Lung (tissue), 12 donors: Measurements from ENCODE around the gene TAGAP. TPM values are rescaled to one million over a fixed set of nuclear protein-coding genes. Genes with fewer than 3 reads are reported as not detected.

Source experiments
- ATAC-seq: fragments of 200-7000 bp; cut with Tn5 transposase; one replicate; pipeline ENCODE4 v1.9.1; 2020; ENCODE audit warnings: moderate number of reproducible peaks; ENCODE audit not compliant: insufficient read depth, low FRiP score
- DNase-seq, 3 donors: peaks; one replicate each; pipeline ENCODE4 v3.0.0-alpha.2; 2013 to 2017
- H3K27ac ChIP-seq, 2 donors: one replicate each; pipeline ENCODE4 v1.5.1; 2013; ENCODE audit warnings: mild to moderate bottlenecking in 2 of 2, moderate library complexity in 2 of 2, control low read depth in 1 of 2, inconsistent platforms in 1 of 2, low read depth in 1 of 2, low read length in 1 of 2
- H3K27me3 ChIP-seq, 3 donors: one replicate each; pipeline ENCODE4 v1.5.1; 2013; ENCODE audit warnings: low read length in 2 of 3; ENCODE audit not compliant: control insufficient read depth in 3 of 3, insufficient read depth in 3 of 3
- H3K36me3 ChIP-seq, 4 donors: one replicate each; pipeline ENCODE4 v1.5.1; 2013; ENCODE audit warnings: low read length in 4 of 4, mild to moderate bottlenecking in 1 of 4, moderate library complexity in 1 of 4; ENCODE audit not compliant: control insufficient read depth in 4 of 4, insufficient read depth in 4 of 4
- H3K4me1 ChIP-seq, 5 donors: one replicate each; pipeline ENCODE4 v1.5.1; 2013; ENCODE audit warnings: low read length in 5 of 5, mild to moderate bottlenecking in 2 of 5, moderate library complexity in 1 of 5; ENCODE audit not compliant: control insufficient read depth in 5 of 5, insufficient read depth in 5 of 5
- H3K4me3 ChIP-seq: one replicate; pipeline ENCODE4 v1.5.1; 2013; ENCODE audit warnings: mild to moderate bottlenecking, control low read depth, moderate library complexity
- H3K9ac ChIP-seq, 2 donors: one replicate each; pipeline ENCODE4 v1.5.1; 2013; ENCODE audit warnings: low read length in 2 of 2, control low read depth in 1 of 2; ENCODE audit not compliant: insufficient read depth in 1 of 2
- H3K9me3 ChIP-seq, 4 donors: one replicate each; pipeline ENCODE4 v1.5.1; 2013; ENCODE audit warnings: low read length in 3 of 4, mild to moderate bottlenecking in 1 of 4, moderate library complexity in 1 of 4; ENCODE audit not compliant: control insufficient read depth in 4 of 4, insufficient read depth in 3 of 4
- WGBS, 2 donors: extraction: QIAGEN DNeasy Blood & Tissue Kit; methylation state at CpG; one replicate each; pipeline ENCODE4 v1.1.7; 2013; 5-methylcytosine and 5-hydroxymethylcytosine counted together
- polyA plus RNA-seq, 2 donors: library from polyadenylated mRNA; stranded (reverse); fragments of 200-250 nt; gene quantifications; one replicate each; pipeline ENCODE4 v1.2.1, GENCODE V29; 2013
- total RNA-seq, 2 donors: library from RNA; depleted of rRNA in 1 of 2; stranded (reverse); fragments of >200 nt in 1 of 2; gene quantifications; one replicate each; pipeline ENCODE4 v1.2.1, GENCODE V29; 2014 to 2021
- TF ChIP-seq, protein P1 (sequence below): IDR thresholded peaks from 2 replicates; pipeline ENCODE4 v1.5.1; 2012; ENCODE audit warnings: mild to moderate bottlenecking; ENCODE audit errors: control extremely low read depth, extremely low read depth
- donor health status: control.
- donor health status: control.
- donor health status: Bipolar disorder and iron deficiency.
- donor health status: healthy.
- donor health status: DM: yes; HTN: yes; CAD: no.

Gene TAGAP
- total and polyA plus RNA-seq, 4 donors: 1.7 to 11.2 (median 8.4) TPM

DNA sequence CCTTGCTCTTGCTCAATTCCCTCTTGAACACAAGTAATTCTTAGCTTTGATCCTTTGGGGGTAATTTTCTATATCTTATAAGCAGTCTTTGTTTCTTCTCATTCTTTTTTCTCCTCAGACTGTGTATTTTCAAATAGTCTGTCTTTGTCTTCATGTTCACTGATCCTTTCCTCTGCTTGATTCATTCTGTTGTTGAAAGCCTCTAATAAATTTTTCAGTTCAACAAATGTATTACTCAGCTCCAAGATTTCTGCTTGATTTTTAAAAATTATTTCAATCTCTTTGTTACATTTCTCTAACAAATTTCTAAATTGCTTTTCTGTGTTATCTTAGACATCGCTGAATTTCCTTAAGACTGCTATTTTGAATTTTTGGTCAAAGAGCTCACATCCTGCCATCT, 56.3 kb downstream of the TAGAP start:
- no peaks in the 10 kb centered on the region for H3K27me3 ChIP-seq
- H3K9me3 ChIP-seq: peaks cover 0 to 4% (median 0%) of the 10 kb centered on the region in 4 donors
- no peaks in the 10 kb centered on the region for H3K4me1 ChIP-seq
- DNase-seq (no peak), ATAC-seq (no peak)
- no peak overlapping the region for H3K4me3 ChIP-seq
- H3K36me3 ChIP-seq: peaks cover 0 to 5% (median 2%) of the 10 kb centered on the region in 4 donors
- H3K27ac ChIP-seq: no peak overlapping the region
- TF ChIP-seq, protein P1, sequence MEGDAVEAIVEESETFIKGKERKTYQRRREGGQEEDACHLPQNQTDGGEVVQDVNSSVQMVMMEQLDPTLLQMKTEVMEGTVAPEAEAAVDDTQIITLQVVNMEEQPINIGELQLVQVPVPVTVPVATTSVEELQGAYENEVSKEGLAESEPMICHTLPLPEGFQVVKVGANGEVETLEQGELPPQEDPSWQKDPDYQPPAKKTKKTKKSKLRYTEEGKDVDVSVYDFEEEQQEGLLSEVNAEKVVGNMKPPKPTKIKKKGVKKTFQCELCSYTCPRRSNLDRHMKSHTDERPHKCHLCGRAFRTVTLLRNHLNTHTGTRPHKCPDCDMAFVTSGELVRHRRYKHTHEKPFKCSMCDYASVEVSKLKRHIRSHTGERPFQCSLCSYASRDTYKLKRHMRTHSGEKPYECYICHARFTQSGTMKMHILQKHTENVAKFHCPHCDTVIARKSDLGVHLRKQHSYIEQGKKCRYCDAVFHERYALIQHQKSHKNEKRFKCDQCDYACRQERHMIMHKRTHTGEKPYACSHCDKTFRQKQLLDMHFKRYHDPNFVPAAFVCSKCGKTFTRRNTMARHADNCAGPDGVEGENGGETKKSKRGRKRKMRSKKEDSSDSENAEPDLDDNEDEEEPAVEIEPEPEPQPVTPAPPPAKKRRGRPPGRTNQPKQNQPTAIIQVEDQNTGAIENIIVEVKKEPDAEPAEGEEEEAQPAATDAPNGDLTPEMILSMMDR: no peak
- 96 to 98% methylated on average over 1 of the region's 1 CpG for WGBS, 2 donors
- H3K9ac ChIP-seq: no peak overlapping the region

DNA sequence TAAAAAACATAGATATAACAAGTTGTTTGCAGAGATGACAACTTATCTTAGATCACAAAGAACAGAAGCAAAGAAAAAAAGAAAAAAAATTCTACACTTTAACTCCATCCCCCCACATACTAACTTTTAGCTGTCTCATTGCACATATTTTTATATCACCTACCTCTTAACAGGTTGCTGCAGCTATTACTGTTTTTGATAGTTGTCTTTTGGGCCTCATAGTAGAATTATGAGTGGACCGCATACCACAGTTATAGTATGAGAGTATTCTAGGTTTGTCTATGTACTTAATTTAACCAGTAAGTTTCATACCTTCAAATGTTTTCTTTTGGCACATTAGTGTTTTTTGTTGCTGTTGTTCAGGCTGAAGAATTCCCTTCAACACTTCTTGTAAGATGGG, 57.1 kb downstream of the TAGAP start:
- Histone ChIP-seq H3K4me3 (no peak overlapping the region), H3K27me3 (no peaks in the 10 kb centered on the region), H3K9ac (no peak overlapping the region), H3K27ac (no peak overlapping the region), H3K4me1 (no peaks in the 10 kb centered on the region), H3K9me3 (peaks cover 0 to 4% (median 0%) of the 10 kb centered on the region in 4 donors), H3K36me3 (peaks cover 0 to 5% (median 2%) of the 10 kb centered on the region in 4 donors)
- DNase-seq: no peak
- WGBS, 2 donors: 85 to 93% methylated on average over 1 of the region's 1 CpG
- TF ChIP-seq, protein P1: no peak
- no peak for ATAC-seq

Other genes starting within 250 kb of the TAGAP start
- 100 to 1,000 TPM; 168 to 452 TPM for gene EZR, start 225.6 kb downstream of the TAGAP start, total RNA-seq
- gene EZR, start 225.6 kb downstream of the TAGAP start, polyA plus RNA-seq: 100 to 1,000 TPM; 173 to 222 TPM
- gene RSPH3, start 44.8 kb downstream of the TAGAP start, total RNA-seq: 10 to 100 TPM; 14.8 to 16.8 TPM
- gene RSPH3, start 44.8 kb downstream of the TAGAP start, polyA plus RNA-seq: 1 to 10 TPM; 4.4 to 4.6 TPM
- 1 to 10 TPM in 1 of 2 donors, under 1 TPM in 1; 0.40 to 8.6 TPM for gene FNDC1, start 124.4 kb upstream of the TAGAP start, total RNA-seq
- gene FNDC1, start 124.4 kb upstream of the TAGAP start, polyA plus RNA-seq: under 1 TPM; 0.06 to 0.23 TPM